Astrocyte (in vitro differentiated cells and primary cell): ENCODE data around the gene HEXIM2.

Source experiments
- EZH2 ChIP-seq: IDR thresholded peaks from 2 replicates; pipeline ENCODE4 v1.6.1; 2012; ENCODE audit warnings: mild to moderate bottlenecking, low read length, inconsistent platforms; ENCODE audit not compliant: insufficient read depth
- TF ChIP-seq, protein P1 (sequence below): IDR thresholded peaks from 2 replicates; pipeline ENCODE4 v1.5.1; 2011; ENCODE audit warnings: low read depth, mild to moderate bottlenecking, inconsistent platforms, low read length, moderate library complexity; ENCODE audit not compliant: insufficient read depth

DNA sequence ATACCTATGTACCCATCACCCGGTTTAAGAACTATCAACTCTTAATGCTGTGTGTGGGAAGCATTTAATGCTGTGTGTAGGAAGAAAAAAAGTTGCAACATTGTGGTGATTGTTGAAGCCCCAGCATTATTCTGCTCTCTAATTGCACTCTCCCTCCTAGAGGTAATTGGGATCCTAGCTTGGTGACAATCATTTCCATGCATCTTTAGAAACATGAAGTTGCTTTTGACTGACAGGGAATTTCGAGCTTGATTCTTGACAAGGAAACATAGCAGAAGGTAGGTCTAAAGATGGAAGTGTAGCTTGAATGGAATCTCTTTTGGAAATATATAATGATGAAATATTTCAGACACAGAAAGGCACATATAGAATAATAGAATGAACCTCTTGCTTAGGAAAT is 27.3 kb downstream of the HEXIM2 start:
- TF ChIP-seq, protein P1, sequence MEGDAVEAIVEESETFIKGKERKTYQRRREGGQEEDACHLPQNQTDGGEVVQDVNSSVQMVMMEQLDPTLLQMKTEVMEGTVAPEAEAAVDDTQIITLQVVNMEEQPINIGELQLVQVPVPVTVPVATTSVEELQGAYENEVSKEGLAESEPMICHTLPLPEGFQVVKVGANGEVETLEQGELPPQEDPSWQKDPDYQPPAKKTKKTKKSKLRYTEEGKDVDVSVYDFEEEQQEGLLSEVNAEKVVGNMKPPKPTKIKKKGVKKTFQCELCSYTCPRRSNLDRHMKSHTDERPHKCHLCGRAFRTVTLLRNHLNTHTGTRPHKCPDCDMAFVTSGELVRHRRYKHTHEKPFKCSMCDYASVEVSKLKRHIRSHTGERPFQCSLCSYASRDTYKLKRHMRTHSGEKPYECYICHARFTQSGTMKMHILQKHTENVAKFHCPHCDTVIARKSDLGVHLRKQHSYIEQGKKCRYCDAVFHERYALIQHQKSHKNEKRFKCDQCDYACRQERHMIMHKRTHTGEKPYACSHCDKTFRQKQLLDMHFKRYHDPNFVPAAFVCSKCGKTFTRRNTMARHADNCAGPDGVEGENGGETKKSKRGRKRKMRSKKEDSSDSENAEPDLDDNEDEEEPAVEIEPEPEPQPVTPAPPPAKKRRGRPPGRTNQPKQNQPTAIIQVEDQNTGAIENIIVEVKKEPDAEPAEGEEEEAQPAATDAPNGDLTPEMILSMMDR, result no peak
- no peak for TF ChIP-seq EZH2
